HCT116 (cell line): ENCODE measurements around the gene BCAN. TPM values are rescaled to one million over a fixed set of nuclear protein-coding genes. Genes with fewer than 3 reads are reported as not detected.

ENCODE experiments used
- ATAC-seq: fragments of 200-7000 bp; cut with Tn5 transposase; 2 replicates; pipeline ENCODE4 v1.9.1; 2020; ENCODE audit warnings: mild to moderate bottlenecking, moderate library complexity
- BruUV-seq: library from RNA; stranded (reverse); fragments of 400-500 nt; replicated peaks from 2 replicates; lab custom pipeline; 2021; lab: Mats Ljungman, UMichigan
- CTCF ChIA-PET: fragments of 300-600 bp; sonication (Branson Sonifier 250); formaldehyde crosslinking; loops from one replicate; lab custom pipeline; 2021; ENCODE audit warnings: antibody characterized with exemption; lab: Charles Lee
- POLR2A ChIA-PET: fragments of 300-600, 350-600 bp; sonication (Branson Sonifier 250); formaldehyde crosslinking; loops from one replicate; lab custom pipeline; 2021; ENCODE audit warnings: antibody characterized with exemption; lab: Charles Lee
- RAD21 ChIA-PET, 2 experiments: fragments of 300-600 bp; sonication (Branson Sonifier 250); formaldehyde crosslinking; loops; one replicate each; lab custom pipeline; 2023; ENCODE audit warnings: low total read pairs in 2 of 2; ENCODE audit not compliant: uncharacterized antibody in 2 of 2, unreplicated experiment in 2 of 2, low non-redundant PET in 1 of 2; lab: Charles Lee
- DNase-seq: peaks from one replicate; pipeline ENCODE4 v3.0.0-alpha.2; 2010; ENCODE audit warnings: low read depth, low spot score
- H2AFZ ChIP-seq: fragments of 200-600 bp; shearing (Covaris generic), sonication (generic); 2 replicates; pipeline ENCODE4 v1.6.1; 2017; ENCODE audit warnings: low read depth, mixed run types, mixed read lengths, antibody characterized with exemption, low read length; ENCODE audit not compliant: poor library complexity, severe bottlenecking
- H3K27ac ChIP-seq: 2 replicates; pipeline ENCODE4 v1.5.1; 2012; ENCODE audit warnings: low read depth, low read length
- H3K27me3 ChIP-seq: fragments of 200-600 bp; sonication (generic); 2 replicates; pipeline ENCODE4 v1.6.1; 2016; ENCODE audit warnings: mixed run types, low read length, mixed read lengths; ENCODE audit not compliant: insufficient read depth
- H3K36me3 ChIP-seq, 2 experiments: fragments of 200-500 bp in 1 of 2; fragments of 200-600 bp in 1 of 2; sonication (Bioruptor generic) in 1 of 2; sonication (generic) in 1 of 2; 2 replicates each; pipeline versions ENCODE4 v1.5.1 to v1.6.1; 2014 to 2016; ENCODE audit warnings: low read length in 2 of 2, inconsistent platforms in 1 of 2, mixed read lengths in 1 of 2, mixed run types in 1 of 2; ENCODE audit not compliant: insufficient read depth in 2 of 2, control insufficient read depth in 1 of 2
- H3K4me1 ChIP-seq, 2 experiments: fragments of 200-600 bp in 1 of 2; sonication (generic) in 1 of 2; 2 replicates each; pipeline versions ENCODE4 v1.5.1 to v1.6.1; 2012 to 2017; ENCODE audit warnings: low read length in 2 of 2, inconsistent platforms in 1 of 2, mild to moderate bottlenecking in 1 of 2, mixed read lengths in 1 of 2, mixed run types in 1 of 2, moderate library complexity in 1 of 2; ENCODE audit not compliant: insufficient read depth in 2 of 2, control insufficient read depth in 1 of 2
- H3K4me2 ChIP-seq: fragments of 200-600 bp; sonication (generic); 2 replicates; pipeline ENCODE4 v1.6.1; 2017; ENCODE audit warnings: mixed run types, low read length, mixed read lengths
- H3K4me3 ChIP-seq, 2 experiments: fragments of 200-600 bp in 1 of 2; sonication (generic) in 1 of 2; replicated peaks in 1 of 2; 2 replicates each; pipeline ENCODE4 v1.5.1; 2011 to 2016; ENCODE audit warnings: low read length in 2 of 2, control low read depth in 1 of 2, low read depth in 1 of 2, mild to moderate bottlenecking in 1 of 2, mixed read lengths in 1 of 2, mixed run types in 1 of 2
- H3K79me2 ChIP-seq: fragments of 200-600 bp; sonication (generic); 2 replicates; pipeline ENCODE4 v1.6.1; 2017; ENCODE audit warnings: mild to moderate bottlenecking, mixed run types, low read length, moderate library complexity, mixed read lengths; ENCODE audit not compliant: insufficient read depth
- H3K9ac ChIP-seq: fragments of 200-600 bp; sonication (generic); 2 replicates; pipeline ENCODE4 v1.6.1; 2016; ENCODE audit warnings: low read length, mixed read lengths
- H3K9me2 ChIP-seq: fragments of 200-600 bp; sonication (generic), shearing (Covaris generic); 2 replicates; pipeline ENCODE4 v1.6.1; 2017; ENCODE audit warnings: mixed run types, mild to moderate bottlenecking, moderate library complexity; ENCODE audit not compliant: insufficient read depth
- H3K9me3 ChIP-seq, 2 experiments: fragments of 200-500 bp in 1 of 2; fragments of 200-600 bp in 1 of 2; sonication (Bioruptor generic) in 1 of 2; sonication (generic) in 1 of 2; 2 replicates each; pipeline ENCODE4 v1.6.1; 2014 to 2017; ENCODE audit warnings: low read length in 2 of 2, mixed read lengths in 2 of 2, inconsistent platforms in 1 of 2, low read depth in 1 of 2, mild to moderate bottlenecking in 1 of 2, mixed run types in 1 of 2, moderate library complexity in 1 of 2; ENCODE audit not compliant: control insufficient read depth in 1 of 2, insufficient read depth in 1 of 2
- H4K20me1 ChIP-seq: fragments of 200-600 bp; sonication (generic), shearing (Covaris generic); 2 replicates; pipeline ENCODE4 v1.6.1; 2017; ENCODE audit warnings: mixed run types, mild to moderate bottlenecking, moderate library complexity; ENCODE audit not compliant: insufficient read depth
- ATF3 ChIP-seq: IDR thresholded peaks from 2 replicates; pipeline ENCODE4 v1.6.1; 2012
- CBX3 ChIP-seq: IDR thresholded peaks from 2 replicates; pipeline ENCODE4 v1.6.1; 2012; ENCODE audit warnings: low read depth
- CTCF ChIP-seq, 3 experiments: fragments of 200-600 bp in 1 of 3; sonication (generic) in 1 of 3; IDR thresholded peaks in 2 of 3; conservative IDR thresholded peaks in 1 of 3; 2 replicates each; pipeline ENCODE4 v1.5.1; 2012 to 2017; ENCODE audit warnings: low read depth in 2 of 3, low read length in 2 of 3, antibody characterized with exemption in 1 of 3, borderline replicate concordance in 1 of 3, control low read depth in 1 of 3, mild to moderate bottlenecking in 1 of 3, mixed read lengths in 1 of 3, mixed run types in 1 of 3, moderate library complexity in 1 of 3; ENCODE audit not compliant: insufficient read depth in 1 of 3
- EGR1 ChIP-seq: IDR thresholded peaks from 2 replicates; pipeline ENCODE4 v1.6.1; 2012; ENCODE audit warnings: low read depth
- ELF1 ChIP-seq: IDR thresholded peaks from 2 replicates; pipeline ENCODE4 v1.6.1; 2012; ENCODE audit warnings: low read depth, borderline replicate concordance
- EZH2 ChIP-seq: fragments of 200-600 bp; sonication (generic); IDR thresholded peaks from 2 replicates; pipeline ENCODE4 v1.6.1; 2017; ENCODE audit warnings: antibody characterized with exemption, mixed run types
- EZH2phosphoT487 ChIP-seq: fragments of 200-600 bp; IDR thresholded peaks from 2 replicates; pipeline ENCODE4 v1.6.1; 2018; ENCODE audit warnings: antibody characterized with exemption, borderline replicate concordance
- JUND ChIP-seq: IDR thresholded peaks from 2 replicates; pipeline ENCODE4 v1.6.1; 2012
- MAX ChIP-seq: IDR thresholded peaks from 2 replicates; pipeline ENCODE4 v1.6.1; 2012
- POLR2A ChIP-seq: IDR thresholded peaks from 2 replicates; pipeline ENCODE4 v1.7.0; 2011; ENCODE audit warnings: borderline replicate concordance; ENCODE audit not compliant: insufficient read depth, insufficient read length; ENCODE audit errors: extremely low read depth
- POLR2AphosphoS5 ChIP-seq: IDR thresholded peaks from 2 replicates; pipeline ENCODE4 v1.6.1; 2011; ENCODE audit warnings: mild to moderate bottlenecking, low read depth, low read length, moderate library complexity
- REST ChIP-seq: IDR thresholded peaks from 2 replicates; pipeline ENCODE4 v1.6.1; 2012; ENCODE audit warnings: low read depth
- SIN3A ChIP-seq: IDR thresholded peaks from 2 replicates; pipeline ENCODE4 v1.6.1; 2012; ENCODE audit warnings: low read depth
- SP1 ChIP-seq: IDR thresholded peaks from 2 replicates; pipeline ENCODE4 v1.6.1; 2012; ENCODE audit warnings: low read depth
- SRF ChIP-seq: IDR thresholded peaks from 2 replicates; pipeline ENCODE4 v1.6.1; 2012; ENCODE audit warnings: low read depth
- TCF7L2 ChIP-seq: IDR thresholded peaks from 2 replicates; pipeline ENCODE4 v1.7.0; 2011; ENCODE audit warnings: borderline replicate concordance, inconsistent platforms; ENCODE audit not compliant: insufficient read depth, insufficient read length; ENCODE audit errors: extremely low read depth
- ZFX ChIP-seq: fragments of 450-650 bp; IDR thresholded peaks from 2 replicates; pipeline ENCODE4 v1.6.1; 2017
- ZNF274 ChIP-seq: fragments of 200-500 bp; sonication (Bioruptor generic); IDR thresholded peaks from 2 replicates; pipeline ENCODE4 v1.6.1; 2014; ENCODE audit warnings: mild to moderate bottlenecking, low read depth, low read length, inconsistent platforms
- intact Hi-C: fragments of 100-400 bp; cut with micrococcal nuclease; formaldehyde crosslinking; loops from 2 replicates; pipeline ENCODE4 v1.10.0; 2022
- total RNA-seq: library from RNA; stranded (reverse); gene quantifications from one replicate; pipeline ENCODE4 v1.2.1, GENCODE V29; 2021; ENCODE audit not compliant: unreplicated experiment

Gene BCAN
- total RNA-seq, 1 experiment from 2014 or later: not detected

- POLR2A ChIA-PET: interaction anchor here (0.7 kb wide), 1 partner anchor 14 kb away, joined by 3 read pairs; no protein-coding TSS in a partner anchor
- H3K4me2 ChIP-seq: peak overlapping the region; percentile 94
- peaks cover 77% of the 10 kb centered on the region for H3K79me2 ChIP-seq
- CTCF ChIA-PET: interaction anchor here (0.9 to 1.2 kb wide), 5 partner anchors 19 to 68 kb away, joined by 3 to 10 read pairs (median 4); partner anchors contain the start of genes CRABP2 and NES
- no peak overlapping the region for H2AFZ ChIP-seq
- BruUV-seq: no TSS peak
- H3K9me2 ChIP-seq: no peaks in the 10 kb centered on the region
- H4K20me1 ChIP-seq: peaks cover 10% of the 10 kb centered on the region; the same call in 1 of the 2 replicates
- H3K4me3 ChIP-seq: no peak overlapping the region
- ATAC-seq (no peak), DNase-seq (no peak)
- H3K36me3 ChIP-seq: peaks cover 20 to 33% of the 10 kb centered on the region in 2 experiments
- H3K27ac ChIP-seq: peak overlapping the region; percentile 99; the same call in 1 of the 2 replicates
- H3K9ac ChIP-seq: peak overlapping the region; percentile 68; the same call in 1 of the 2 replicates
- H3K9me3 ChIP-seq: no peaks in the 10 kb centered on the region
- peaks cover 38 to 61% of the 10 kb centered on the region in 2 experiments for H3K4me1 ChIP-seq
- TF ChIP-seq EZH2phosphoT487 (no peak), CBX3 (no peak), ZFX (no peak), REST (no peak), TCF7L2 (no peak), EGR1 (no peak), ZNF274 (no peak), POLR2AphosphoS5 (no peak), MAX (no peak), SIN3A (no peak), ATF3 (no peak), SRF (no peak), POLR2A (no peak), JUND (no peak), SP1 (no peak), EZH2 (no peak), CTCF (IDR thresholded peaks at IDR 0.05 in 2 of 3, conservative IDR thresholded peaks at IDR 0.05 in 1 of 3; ENCODE audit: borderline replicate concordance in 1 of 3, insufficient read depth in 1 of 3, low read depth in 2 of 3, low read length in 2 of 3) (no peak), ELF1 (no peak)
- intact Hi-C loops: no loop called here
- H3K27me3 ChIP-seq: no peaks in the 10 kb centered on the region
- RAD21 ChIA-PET: no interaction called here
These were observed 16.6 kb downstream of the BCAN start for GRCh38 chr1:156658496-156658895.
